GM19193 (cell line): Measurements from ENCODE around the gene CFAP99.

Source experiments
- POLR2A ChIP-seq: IDR thresholded peaks from 4 replicates; pipeline ENCODE4 v1.6.1; 2011; ENCODE audit not compliant: insufficient read depth, insufficient read length; ENCODE audit errors: extremely low read depth

CFAP99 gene

GRCh38 chr4:2443956-2444740, 25.4 kb downstream of the CFAP99 start:
- no peak for TF ChIP-seq POLR2A

DNA sequence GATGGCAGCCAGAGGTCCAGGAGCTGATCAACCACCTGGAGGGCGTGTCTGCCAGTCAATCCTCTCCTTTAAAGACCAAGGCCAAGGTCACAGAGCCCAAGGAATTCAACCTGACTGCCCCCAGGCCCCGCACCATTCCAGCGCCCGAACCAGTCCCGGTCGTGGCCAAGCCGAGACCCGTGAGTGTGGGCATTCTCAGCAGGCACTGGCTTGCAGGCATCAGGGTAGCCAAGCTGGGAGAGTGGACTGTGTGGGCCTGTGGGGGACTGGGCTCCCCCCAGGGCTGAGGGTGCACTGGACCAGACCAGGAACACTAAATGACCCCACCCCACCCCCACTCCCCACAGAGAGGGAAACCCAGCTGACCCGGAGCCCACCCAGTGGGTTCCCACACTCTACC, 26.4 kb downstream of the CFAP99 start:
- no peak for TF ChIP-seq POLR2A

GRCh38 chr4:2445571-2445970, 26.8 kb downstream of the CFAP99 start:
- TF ChIP-seq POLR2A = no peak

DNA sequence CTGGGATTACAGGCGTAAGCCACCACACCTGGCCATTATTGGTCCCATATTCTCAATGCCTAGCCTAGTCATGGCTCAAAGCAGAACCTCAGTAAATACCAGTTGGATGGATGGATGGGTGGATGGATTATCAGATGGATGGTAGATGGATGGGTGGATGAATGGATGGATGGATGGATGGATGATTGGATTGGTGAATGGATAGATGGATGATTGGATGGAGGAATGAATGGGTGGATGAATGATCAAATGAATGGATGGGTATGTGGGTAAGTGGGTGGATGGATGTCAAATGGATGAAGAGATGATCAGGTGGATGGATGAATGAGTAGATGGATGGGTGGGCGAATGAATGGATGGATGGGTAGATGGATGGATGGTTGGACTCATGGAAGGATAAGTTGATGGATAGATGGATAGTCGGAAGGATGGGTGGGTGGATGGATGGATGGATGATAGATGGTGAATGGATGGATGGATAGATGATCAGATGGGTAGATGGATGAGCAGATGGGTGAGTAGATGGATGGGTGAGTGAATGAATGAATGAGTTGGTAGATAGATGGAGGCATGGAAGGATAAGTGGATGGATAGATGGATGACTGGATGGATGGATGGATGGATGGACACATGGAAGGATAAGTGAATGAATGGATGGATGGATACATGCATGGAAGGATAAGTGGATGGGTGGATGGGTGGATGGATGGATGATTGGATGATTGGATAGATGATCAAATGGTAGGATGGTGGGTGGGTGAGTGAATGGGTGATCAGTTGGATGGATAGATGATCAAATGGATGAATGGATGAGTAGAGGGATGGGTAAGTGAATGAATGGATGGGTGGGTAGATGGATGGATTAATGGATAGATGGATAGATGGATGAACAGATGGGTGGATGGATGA, 28.2 kb downstream of the CFAP99 start:
- TF ChIP-seq POLR2A = no peak

DNA sequence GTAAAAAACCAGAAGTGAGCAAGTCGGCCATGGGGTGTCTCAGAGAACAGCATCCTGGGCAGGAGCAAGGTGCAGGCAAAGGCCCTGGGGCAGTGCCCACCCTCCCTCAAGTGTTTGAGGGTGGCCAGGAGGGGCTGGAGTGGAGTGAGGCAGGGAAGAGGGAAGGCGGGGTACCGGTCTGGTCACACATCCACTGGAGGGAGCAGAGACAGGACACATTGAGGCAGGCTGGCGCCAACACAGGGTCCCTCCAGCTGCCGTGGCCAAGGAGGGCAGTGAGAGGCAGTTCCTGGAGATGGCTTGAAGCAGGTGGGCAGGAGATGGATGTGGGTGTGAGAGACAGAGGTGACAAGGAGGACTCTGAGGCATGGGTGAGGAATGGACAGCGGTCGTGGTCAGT, 29.8 kb downstream of the CFAP99 start:
- TF ChIP-seq POLR2A = no peak

DNA sequence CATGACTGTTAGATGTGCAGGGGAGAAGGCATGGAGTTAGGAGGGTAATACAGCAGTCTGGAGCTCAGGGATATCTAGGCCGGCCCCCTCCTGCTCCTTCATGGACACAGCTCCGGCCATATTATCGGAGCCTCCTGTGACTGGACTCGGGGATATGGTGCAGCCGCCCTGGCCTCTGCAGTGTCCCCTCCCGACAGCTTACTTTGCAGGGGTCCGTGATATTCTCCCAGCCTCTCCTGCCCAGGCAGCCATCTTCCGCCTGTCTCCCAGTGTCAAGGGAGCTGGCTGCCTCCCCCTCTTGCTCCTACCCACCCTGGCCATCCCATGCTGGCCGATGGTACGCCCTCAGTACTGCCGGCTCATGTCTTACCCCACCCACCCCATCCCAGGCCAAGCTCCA, 30.3 kb downstream of the CFAP99 start:
- TF ChIP-seq POLR2A = no peak

GRCh38 chr4:2449511-2450392, 31.0 kb downstream of the CFAP99 start:
- no peak for TF ChIP-seq POLR2A

DNA sequence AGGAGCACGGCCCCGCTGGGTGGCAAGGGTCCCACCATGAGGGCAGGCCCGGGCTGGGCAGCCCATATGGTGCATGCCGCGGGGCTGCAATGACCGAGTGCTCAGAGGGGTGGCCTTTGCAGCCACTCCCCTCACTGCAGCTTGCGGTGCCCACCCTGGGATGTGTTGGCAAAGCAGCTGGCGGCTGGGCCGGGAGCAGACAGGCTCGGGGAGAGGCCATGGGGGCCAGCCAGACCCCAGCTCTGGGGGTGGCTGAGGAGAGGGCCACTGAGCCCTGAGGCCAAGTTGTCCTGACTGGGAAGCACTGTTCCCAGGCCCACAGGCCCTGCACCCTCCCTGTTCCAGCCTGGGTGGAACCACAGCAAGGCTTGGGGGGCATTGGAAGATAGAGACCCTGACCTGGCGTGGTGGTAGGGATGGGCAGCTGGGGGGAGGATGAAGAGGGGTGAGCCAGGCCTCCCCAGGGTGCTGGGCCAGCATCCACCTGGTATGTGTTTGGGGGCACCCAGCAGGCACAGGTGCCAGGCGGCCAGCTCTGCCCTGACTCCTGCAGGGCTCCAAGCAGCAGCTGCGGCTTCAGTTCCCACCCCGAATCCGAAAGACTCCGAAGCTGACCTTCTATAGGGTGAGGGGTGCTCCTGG, 31.8 kb downstream of the CFAP99 start:
- no peak for TF ChIP-seq POLR2A

DNA sequence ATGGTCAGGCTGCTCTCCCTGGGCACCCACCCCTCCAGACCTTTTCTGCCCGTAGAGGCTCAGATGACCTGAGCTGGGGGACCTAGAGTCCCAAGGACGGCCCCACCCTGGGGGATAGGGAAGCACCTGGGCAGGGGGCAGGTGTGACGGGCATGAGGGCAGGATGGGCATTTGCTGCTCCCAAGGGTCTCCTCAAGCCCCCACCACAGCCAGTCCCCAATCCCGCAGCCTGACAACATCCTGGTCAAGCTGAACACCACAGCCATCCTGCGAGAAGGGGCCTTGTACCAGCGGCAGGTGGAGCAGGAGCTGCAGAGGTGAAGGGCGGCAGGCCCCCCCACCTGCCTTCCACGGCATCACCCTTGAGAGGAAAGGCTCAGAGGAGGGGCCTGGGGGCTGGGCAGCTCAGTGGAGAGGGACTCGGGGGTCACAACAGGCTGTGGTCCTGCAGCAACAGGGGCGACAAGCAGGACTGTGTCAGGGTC, 32.3 kb downstream of the CFAP99 start:
- no peak for TF ChIP-seq POLR2A

DNA sequence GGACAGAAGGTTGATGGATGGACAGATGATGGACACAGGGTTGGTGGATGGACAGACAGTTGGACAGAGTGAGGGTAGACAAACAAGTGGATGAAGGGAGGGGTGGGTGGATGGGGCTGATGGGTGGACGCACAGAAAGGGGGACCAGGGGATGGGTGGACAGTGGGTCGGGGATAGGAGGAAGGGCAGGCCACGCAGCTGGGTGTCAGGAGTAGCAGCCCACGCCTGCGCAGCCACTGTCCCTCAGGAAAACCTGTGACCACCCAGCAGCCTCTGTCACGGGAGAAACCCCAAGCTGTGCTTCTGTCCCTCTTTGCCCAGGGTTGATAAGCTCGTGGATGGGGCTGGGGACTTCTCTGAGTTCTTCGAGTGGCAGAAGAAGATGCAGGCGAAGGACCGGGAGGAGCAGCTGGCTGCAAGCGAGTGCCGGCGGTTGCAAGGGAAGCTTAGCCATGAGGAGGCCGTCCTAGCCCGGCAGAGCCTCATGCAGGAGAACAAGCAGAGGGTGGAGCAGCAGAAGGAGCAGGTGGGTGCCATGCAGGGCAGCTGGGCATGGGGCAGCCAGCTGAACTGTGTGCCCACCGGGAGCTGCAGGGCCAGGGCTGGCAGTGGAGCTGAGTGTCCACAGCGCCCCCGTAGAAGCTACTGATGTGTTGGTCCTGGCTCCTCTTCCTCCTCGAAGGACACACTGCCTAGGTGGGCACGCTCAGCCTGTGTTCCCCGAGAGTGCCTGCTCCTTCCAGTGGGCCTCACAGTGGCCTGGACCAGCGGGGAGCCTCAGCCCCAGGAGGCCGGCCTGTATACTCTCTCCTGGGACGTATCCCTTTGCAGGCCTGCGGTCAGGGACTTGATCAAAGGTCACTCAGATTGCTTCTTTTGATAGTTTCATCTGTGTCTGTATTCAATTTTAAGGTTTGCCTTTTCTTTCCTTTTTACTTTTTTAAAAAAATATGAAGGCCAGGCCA, 33.3 kb downstream of the CFAP99 start:
- no peak for TF ChIP-seq POLR2A

GRCh38 chr4:2457481-2458295, 38.9 kb downstream of the CFAP99 start:
- TF ChIP-seq POLR2A = no peak
